B cell (primary cell): ENCODE data around the gene DNASE1L3. TPM values are rescaled to one million over a fixed set of nuclear protein-coding genes. Genes with fewer than 3 reads are reported as not detected.

ENCODE experiments used
- ATAC-seq: fragments of 200-7000 bp; cut with Tn5 transposase; one replicate; pipeline ENCODE4 v1.10.0; 2021; ENCODE audit warnings: low read depth, mild to moderate bottlenecking, moderate number of reproducible peaks, moderate library complexity
- CTCF ChIA-PET: fragments of 350-600 bp; sonication (Branson Sonifier 250); formaldehyde crosslinking; loops from one replicate; lab custom pipeline; 2021; ENCODE audit warnings: antibody characterized with exemption, inconsistent platforms; lab: Charles Lee
- POLR2A ChIA-PET: fragments of 350-600 bp; sonication (Branson Sonifier 250); formaldehyde crosslinking; loops from one replicate; lab custom pipeline; 2021; ENCODE audit warnings: antibody characterized with exemption; lab: Charles Lee
- DNase-seq: peaks from one replicate; pipeline ENCODE4 v3.0.0; 2013
- H2AFZ ChIP-seq: 2 replicates; pipeline ENCODE4 v1.6.1; 2012; ENCODE audit warnings: mild to moderate bottlenecking, low read depth, low read length; ENCODE audit not compliant: insufficient read depth, poor library complexity, severe bottlenecking
- H3K27ac ChIP-seq, 2 donors: 1 replicate in 1 of 2; 2 replicates in 1 of 2; pipeline ENCODE4 v1.5.1; 2012 to 2013; ENCODE audit warnings: low read length in 2 of 2, mild to moderate bottlenecking in 2 of 2, moderate library complexity in 1 of 2
- H3K27me3 ChIP-seq, 4 experiments: fragments of 200-600 bp in 1 of 4; sonication (generic) in 1 of 4; replicated peaks in 1 of 4; 1 replicate in 2 of 4; 2 replicates in 2 of 4; pipeline versions ENCODE4 v1.6.1 to v1.7.0; 2013 to 2016; ENCODE audit warnings: low read length in 3 of 4, mild to moderate bottlenecking in 2 of 4, mixed read lengths in 1 of 4, moderate library complexity in 1 of 4; ENCODE audit not compliant: insufficient read depth in 4 of 4, control insufficient read depth in 3 of 4; ENCODE audit errors: control extremely low read depth in 1 of 4
- H3K36me3 ChIP-seq, 2 experiments: replicated peaks in 1 of 2; 1 replicate in 1 of 2; 2 replicates in 1 of 2; pipeline versions ENCODE4 v1.6.1 to v1.7.1; 2013; ENCODE audit warnings: low read length in 1 of 2; ENCODE audit not compliant: insufficient read depth in 2 of 2, control insufficient read depth in 1 of 2; ENCODE audit errors: control extremely low read depth in 1 of 2, extremely low read depth in 1 of 2
- H3K4me1 ChIP-seq, 2 donors: fragments of 200-600 bp in 1 of 2; sonication (generic) in 1 of 2; 1 replicate in 1 of 2; 2 replicates in 1 of 2; pipeline versions ENCODE4 v1.5.1 to v1.6.1; 2013 to 2017; ENCODE audit warnings: low read length in 2 of 2; ENCODE audit not compliant: control insufficient read depth in 2 of 2, insufficient read depth in 2 of 2
- H3K4me2 ChIP-seq: replicated peaks from 2 replicates; pipeline ENCODE3; 2012; ENCODE audit warnings: mild to moderate bottlenecking, low read depth, low read length; ENCODE audit not compliant: poor library complexity, severe bottlenecking
- H3K4me3 ChIP-seq, 5 experiments: fragments of 200-600 bp in 1 of 5; sonication (generic) in 1 of 5; 1 replicate in 3 of 5; 2 replicates in 2 of 5; pipeline versions ENCODE4 v1.5.1 to v1.7.0; 2011 to 2016; ENCODE audit warnings: low read length in 4 of 5, mild to moderate bottlenecking in 4 of 5, low read depth in 2 of 5, control low read depth in 1 of 5, moderate library complexity in 1 of 5; ENCODE audit not compliant: insufficient read depth in 1 of 5; ENCODE audit errors: control extremely low read depth in 1 of 5, extremely low read depth in 1 of 5
- H3K79me2 ChIP-seq: fragments of 200-600 bp; sonication (generic); one replicate; pipeline ENCODE4 v1.6.0; 2016; ENCODE audit warnings: low read length; ENCODE audit not compliant: control insufficient read depth, insufficient read depth
- H3K9ac ChIP-seq: fragments of 200-600 bp; sonication (generic); 2 replicates; pipeline ENCODE4 v1.6.1; 2017; ENCODE audit warnings: mild to moderate bottlenecking, low read length, moderate library complexity
- H3K9me3 ChIP-seq, 3 donors: one replicate each; pipeline versions ENCODE4 v1.6.1 to v1.7.1; 2013; ENCODE audit warnings: low read length in 2 of 3; ENCODE audit not compliant: control insufficient read depth in 2 of 3, insufficient read depth in 1 of 3; ENCODE audit errors: control extremely low read depth in 1 of 3
- H4K20me1 ChIP-seq: 2 replicates; pipeline ENCODE4 v1.6.0; 2012; ENCODE audit warnings: mild to moderate bottlenecking, low read length; ENCODE audit not compliant: insufficient read depth, control insufficient read depth, poor library complexity, severe bottlenecking
- H3K27ac Mint-ChIP-seq: one replicate; pipeline ENCODE4 v1.8.0; 2021; ENCODE audit warnings: mixed read lengths
- H3K27me3 Mint-ChIP-seq: one replicate; pipeline ENCODE4 v1.8.0; 2021; ENCODE audit warnings: mixed read lengths
- H3K4me1 Mint-ChIP-seq: one replicate; pipeline ENCODE4 v1.8.0; 2021; ENCODE audit warnings: mixed read lengths
- H3K4me3 Mint-ChIP-seq: one replicate; pipeline ENCODE4 v1.8.0; 2021; ENCODE audit warnings: mixed read lengths
- H3K9me3 Mint-ChIP-seq: one replicate; pipeline ENCODE4 v1.8.0; 2022; ENCODE audit warnings: mixed read lengths; ENCODE audit not compliant: insufficient read depth
- EZH2 ChIP-seq: IDR thresholded peaks from 2 replicates; pipeline ENCODE4 v1.6.1; 2012; ENCODE audit warnings: borderline replicate concordance, low read depth, mild to moderate bottlenecking, moderate library complexity, low read length; ENCODE audit not compliant: insufficient read depth, poor library complexity, severe bottlenecking
- WGBS: methylation state at CpG from one replicate; pipeline ENCODE4 v1.1.5; 2013; ENCODE audit warnings: missing lambda C conversion rate; ENCODE audit not compliant: insufficient coverage; 5-methylcytosine and 5-hydroxymethylcytosine counted together
- intact Hi-C: fragments of 100-400 bp; cut with micrococcal nuclease; formaldehyde crosslinking; loops from one replicate; pipeline ENCODE4 v1.10.0; 2022
- polyA plus RNA-seq: library from polyadenylated mRNA; depleted of rRNA; stranded (reverse); fragments of >200 nt; gene quantifications from 2 replicates; pipeline ENCODE4 v1.2.3, GENCODE V29; 2012
- total RNA-seq, 2 donors: library from RNA; stranded (reverse); fragments of 120-200 nt in 1 of 2; gene quantifications; 1 replicate in 1 of 2; 2 replicates in 1 of 2; pipeline versions ENCODE4 v1.2.3 to v1.2.4, GENCODE V29; 2013 to 2022
- TF ChIP-seq, protein P1 (sequence below): fragments of 200-600 bp; IDR thresholded peaks from one replicate; pipeline ENCODE4 v1.8.0; 2022; ENCODE audit warnings: antibody characterized with exemption, mild to moderate bottlenecking

DNASE1L3 gene
- total and polyA plus RNA-seq, 2 donors (not counting 1 experiment from before 2014, with no cell fraction given): 0.39 to 2.6 TPM

DNA sequence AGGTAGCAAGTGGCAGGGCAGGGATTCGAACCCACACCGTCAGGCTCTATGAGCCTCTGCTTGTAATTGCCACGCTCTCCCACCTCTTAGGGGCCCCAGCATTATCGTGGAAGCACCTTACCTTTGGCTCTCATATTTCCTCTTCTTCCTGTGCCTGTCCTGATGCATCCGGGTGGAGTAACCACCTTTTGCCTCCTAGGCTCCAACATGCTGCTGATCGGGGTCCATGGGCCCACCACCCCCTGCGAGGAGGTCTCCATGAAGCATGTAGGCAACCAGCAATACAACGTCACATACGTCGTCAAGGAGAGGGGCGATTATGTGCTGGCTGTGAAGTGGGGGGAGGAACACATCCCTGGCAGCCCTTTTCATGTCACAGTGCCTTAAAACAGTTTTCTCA, 40.4 kb downstream of the DNASE1L3 start:
- no peak overlapping the region for H3K27ac Mint-ChIP-seq
- peaks cover 0 to 8% of the 10 kb centered on the region in 2 experiments for H3K36me3 ChIP-seq
- TF ChIP-seq, protein P1, sequence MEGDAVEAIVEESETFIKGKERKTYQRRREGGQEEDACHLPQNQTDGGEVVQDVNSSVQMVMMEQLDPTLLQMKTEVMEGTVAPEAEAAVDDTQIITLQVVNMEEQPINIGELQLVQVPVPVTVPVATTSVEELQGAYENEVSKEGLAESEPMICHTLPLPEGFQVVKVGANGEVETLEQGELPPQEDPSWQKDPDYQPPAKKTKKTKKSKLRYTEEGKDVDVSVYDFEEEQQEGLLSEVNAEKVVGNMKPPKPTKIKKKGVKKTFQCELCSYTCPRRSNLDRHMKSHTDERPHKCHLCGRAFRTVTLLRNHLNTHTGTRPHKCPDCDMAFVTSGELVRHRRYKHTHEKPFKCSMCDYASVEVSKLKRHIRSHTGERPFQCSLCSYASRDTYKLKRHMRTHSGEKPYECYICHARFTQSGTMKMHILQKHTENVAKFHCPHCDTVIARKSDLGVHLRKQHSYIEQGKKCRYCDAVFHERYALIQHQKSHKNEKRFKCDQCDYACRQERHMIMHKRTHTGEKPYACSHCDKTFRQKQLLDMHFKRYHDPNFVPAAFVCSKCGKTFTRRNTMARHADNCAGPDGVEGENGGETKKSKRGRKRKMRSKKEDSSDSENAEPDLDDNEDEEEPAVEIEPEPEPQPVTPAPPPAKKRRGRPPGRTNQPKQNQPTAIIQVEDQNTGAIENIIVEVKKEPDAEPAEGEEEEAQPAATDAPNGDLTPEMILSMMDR: no peak
- TF ChIP-seq EZH2: no peak
- no peak overlapping the region for H3K4me3 ChIP-seq
- H3K9me3 ChIP-seq: no peaks in the 10 kb centered on the region
- WGBS: 86% methylated on average over 10 of the region's 11 CpGs
- ATAC-seq: no peak
- DNase-seq: no peak
- no peaks in the 10 kb centered on the region for H3K27me3 ChIP-seq
- no peaks in the 10 kb centered on the region for H3K9me3 Mint-ChIP-seq
- ChIA-PET CTCF (interaction anchor here (1.3 kb wide), 1 partner anchor 163 kb away, joined by 3 read pairs; the partner anchor contains the start of gene FLNB), POLR2A (no interaction called here)
- H3K9ac ChIP-seq: no peak overlapping the region
- no peak overlapping the region for H3K27ac ChIP-seq
- no peaks in the 10 kb centered on the region for H3K79me2 ChIP-seq
- no peak overlapping the region for H3K4me2 ChIP-seq
- no peak overlapping the region for H3K4me3 Mint-ChIP-seq
- no peaks in the 10 kb centered on the region for H4K20me1 ChIP-seq
- H3K4me1 ChIP-seq: peaks cover 0 to 2% of the 10 kb centered on the region in 2 donors
- H3K4me1 Mint-ChIP-seq: no peaks in the 10 kb centered on the region
- intact Hi-C loops: loop anchor here (10.0 kb wide), 1 partner anchor 56 kb away; no protein-coding TSS in a partner anchor
- no peak overlapping the region for H2AFZ ChIP-seq
- no peaks in the 10 kb centered on the region for H3K27me3 Mint-ChIP-seq

DNA sequence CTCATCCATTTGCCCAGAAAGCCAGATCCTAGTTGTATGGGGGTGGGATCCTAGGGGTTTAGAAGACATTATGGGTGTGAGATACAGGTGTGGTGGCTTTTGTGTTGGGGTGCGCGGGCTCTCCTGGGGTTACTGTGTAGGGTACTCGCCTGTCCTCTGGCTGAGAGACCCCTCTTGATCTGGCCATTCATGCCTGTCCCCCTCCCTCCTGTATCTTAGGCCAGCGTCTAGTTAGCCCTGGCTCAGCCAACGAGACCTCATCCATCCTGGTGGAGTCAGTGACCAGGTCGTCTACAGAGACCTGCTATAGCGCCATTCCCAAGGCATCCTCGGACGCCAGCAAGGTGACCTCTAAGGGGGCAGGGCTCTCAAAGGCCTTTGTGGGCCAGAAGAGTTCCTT, 41.4 kb downstream of the DNASE1L3 start:
- ATAC-seq: no peak
- H3K27ac ChIP-seq: no peak overlapping the region
- H3K36me3 ChIP-seq: peaks cover 0 to 13% of the 10 kb centered on the region in 2 experiments
- Mint-ChIP-seq H3K27me3 (no peaks in the 10 kb centered on the region), H3K4me3 (no peak overlapping the region), H3K27ac (no peak overlapping the region), H3K4me1 (no peaks in the 10 kb centered on the region), H3K9me3 (no peaks in the 10 kb centered on the region)
- H4K20me1 ChIP-seq: no peaks in the 10 kb centered on the region
- H2AFZ ChIP-seq: no peak overlapping the region
- no peak overlapping the region for H3K4me3 ChIP-seq
- intact Hi-C loops: no loop called here
- DNase-seq: no peak
- H3K9me3 ChIP-seq: no peaks in the 10 kb centered on the region
- 99% methylated on average over 8 of the region's 9 CpGs for WGBS
- H3K4me1 ChIP-seq: no peaks in the 10 kb centered on the region
- H3K4me2 ChIP-seq: no peak overlapping the region
- ChIA-PET POLR2A (no interaction called here), CTCF (no interaction called here)
- H3K9ac ChIP-seq: no peak overlapping the region
- H3K79me2 ChIP-seq: no peaks in the 10 kb centered on the region
- no peak for TF ChIP-seq EZH2
- TF ChIP-seq, protein P1: no peak
- no peaks in the 10 kb centered on the region for H3K27me3 ChIP-seq
